PC-9 (cell line): Measurements from ENCODE around the gene NID2. TPM values are rescaled to one million over a fixed set of nuclear protein-coding genes. Genes with fewer than 3 reads are reported as not detected.

Experiments
- BruUV-seq: library from RNA; stranded (reverse); fragments of 400-500 nt; replicated peaks from 2 replicates; lab custom pipeline; 2021; lab: Mats Ljungman, UMichigan
- CTCF ChIA-PET: fragments of 300-600 bp; sonication (Branson Sonifier 250); formaldehyde crosslinking; loops from one replicate; lab custom pipeline; 2022; ENCODE audit warnings: antibody characterized with exemption; lab: Charles Lee
- POLR2A ChIA-PET: fragments of 300-600 bp; sonication (Branson Sonifier 250); formaldehyde crosslinking; loops from one replicate; lab custom pipeline; 2022; ENCODE audit warnings: antibody characterized with exemption; ENCODE audit not compliant: unreplicated experiment; lab: Charles Lee
- DNase-seq, 2 experiments: peaks; one replicate each; pipeline versions ENCODE4 v3.0.0 to v3.0.0-alpha.2; 2015 to 2022; ENCODE audit warnings: mixed read lengths in 1 of 2
- H2AFZ ChIP-seq: fragments of 200-600 bp; sonication (generic); 2 replicates; pipeline ENCODE4 v1.8.1; 2017; ENCODE audit warnings: antibody characterized with exemption
- H3F3A ChIP-seq: fragments of 200-600 bp; sonication (generic); 2 replicates; pipeline ENCODE4 v1.8.1; 2017; ENCODE audit warnings: antibody characterized with exemption, mild to moderate bottlenecking, low read depth; ENCODE audit not compliant: insufficient read depth
- H3K27ac ChIP-seq: fragments of 200-600 bp; sonication (generic); 2 replicates; pipeline ENCODE4 v1.6.1; 2016; ENCODE audit warnings: mixed run types
- H3K27me3 ChIP-seq: fragments of 200-600 bp; sonication (generic); 2 replicates; pipeline ENCODE4 v1.6.1; 2016; ENCODE audit warnings: low read depth, mixed run types; ENCODE audit not compliant: insufficient read depth
- H3K36me3 ChIP-seq: fragments of 200-600 bp; sonication (generic); 2 replicates; pipeline ENCODE4 v1.6.1; 2016; ENCODE audit warnings: low read depth, mixed run types
- H3K4me1 ChIP-seq: fragments of 200-600 bp; sonication (generic); replicated peaks from 2 replicates; pipeline ENCODE4 v1.6.1; 2016; ENCODE audit warnings: mixed run types; ENCODE audit not compliant: insufficient read depth
- H3K4me2 ChIP-seq: fragments of 200-600 bp; sonication (generic); 2 replicates; pipeline ENCODE4 v1.6.1; 2017; ENCODE audit warnings: mixed run types
- H3K4me3 ChIP-seq: fragments of 200-600 bp; sonication (generic); 2 replicates; pipeline ENCODE4 v1.6.1; 2016; ENCODE audit warnings: mixed run types
- H3K79me2 ChIP-seq: fragments of 200-600 bp; sonication (generic); 2 replicates; pipeline ENCODE4 v1.6.1; 2017; ENCODE audit warnings: low read depth, mixed run types
- H3K9me2 ChIP-seq: fragments of 200-600 bp; sonication (generic); 2 replicates; pipeline ENCODE4 v1.8.1; 2017; ENCODE audit warnings: mild to moderate bottlenecking; ENCODE audit not compliant: insufficient read depth
- H3K9me3 ChIP-seq: fragments of 200-600 bp; sonication (generic); 2 replicates; pipeline ENCODE4 v1.8.1; 2016; ENCODE audit warnings: low read depth; ENCODE audit not compliant: insufficient read depth
- H4K20me1 ChIP-seq: fragments of 200-600 bp; sonication (generic); 2 replicates; pipeline ENCODE4 v1.8.1; 2017; ENCODE audit not compliant: insufficient read depth
- EZH2 ChIP-seq: fragments of 200-600 bp; sonication (generic); IDR thresholded peaks from 2 replicates; pipeline ENCODE4 v1.8.0; 2017; ENCODE audit warnings: antibody characterized with exemption, low read depth
- intact Hi-C: fragments of 100-400 bp; cut with micrococcal nuclease; formaldehyde crosslinking; loops from one replicate; pipeline ENCODE4 v1.10.0; 2022; ENCODE audit not compliant: unreplicated experiment
- total RNA-seq: library from RNA; stranded (reverse); gene quantifications from 2 replicates; pipeline ENCODE4 v1.2.3, GENCODE V29; 2021
- TF ChIP-seq, protein P1 (sequence below): fragments of 200-600 bp; sonication (generic); conservative IDR thresholded peaks from 2 replicates; pipeline ENCODE4 v1.6.1; 2017; ENCODE audit warnings: mixed run types, antibody characterized with exemption, mild to moderate bottlenecking, moderate library complexity

The NID2 gene
- total RNA-seq, 1 experiment from 2014 or later: 0.11 TPM

DNA sequence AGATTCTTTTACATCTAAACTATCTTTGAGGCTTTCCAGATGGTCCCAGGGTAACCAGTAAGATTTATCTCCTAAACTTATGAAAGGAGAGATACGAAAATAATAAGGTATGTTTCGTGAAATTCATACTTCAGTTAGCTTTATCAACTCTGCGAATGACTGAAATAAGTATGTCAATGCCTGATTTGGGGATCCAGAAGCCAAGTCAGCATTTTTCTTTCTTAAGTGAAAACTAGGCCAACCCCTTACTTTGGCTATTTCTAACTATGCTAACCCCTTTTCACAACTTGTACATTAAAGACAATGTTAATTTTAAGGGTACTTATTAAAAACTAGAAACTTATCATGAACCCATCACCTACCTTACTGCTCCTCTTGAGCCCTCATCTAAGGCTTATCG is 26.9 kb upstream of the NID2 start:
- ChIA-PET CTCF (no interaction called here), POLR2A (no interaction called here)
- Histone ChIP-seq H3K27me3 (no peaks in the 10 kb centered on the region), H2AFZ (no peak overlapping the region), H3K27ac (no peak overlapping the region), H3K79me2 (no peaks in the 10 kb centered on the region), H3K36me3 (no peaks in the 10 kb centered on the region), H4K20me1 (no peaks in the 10 kb centered on the region), H3K9me3 (no peaks in the 10 kb centered on the region; the same call in 1 of the 2 replicates), H3F3A (no peaks in the 10 kb centered on the region), H3K4me1 (no peaks in the 10 kb centered on the region), H3K4me3 (no peak overlapping the region), H3K4me2 (no peak overlapping the region), H3K9me2 (no peaks in the 10 kb centered on the region)
- no TSS peak for BruUV-seq
- intact Hi-C loops: no loop called here
- TF ChIP-seq, protein P1, sequence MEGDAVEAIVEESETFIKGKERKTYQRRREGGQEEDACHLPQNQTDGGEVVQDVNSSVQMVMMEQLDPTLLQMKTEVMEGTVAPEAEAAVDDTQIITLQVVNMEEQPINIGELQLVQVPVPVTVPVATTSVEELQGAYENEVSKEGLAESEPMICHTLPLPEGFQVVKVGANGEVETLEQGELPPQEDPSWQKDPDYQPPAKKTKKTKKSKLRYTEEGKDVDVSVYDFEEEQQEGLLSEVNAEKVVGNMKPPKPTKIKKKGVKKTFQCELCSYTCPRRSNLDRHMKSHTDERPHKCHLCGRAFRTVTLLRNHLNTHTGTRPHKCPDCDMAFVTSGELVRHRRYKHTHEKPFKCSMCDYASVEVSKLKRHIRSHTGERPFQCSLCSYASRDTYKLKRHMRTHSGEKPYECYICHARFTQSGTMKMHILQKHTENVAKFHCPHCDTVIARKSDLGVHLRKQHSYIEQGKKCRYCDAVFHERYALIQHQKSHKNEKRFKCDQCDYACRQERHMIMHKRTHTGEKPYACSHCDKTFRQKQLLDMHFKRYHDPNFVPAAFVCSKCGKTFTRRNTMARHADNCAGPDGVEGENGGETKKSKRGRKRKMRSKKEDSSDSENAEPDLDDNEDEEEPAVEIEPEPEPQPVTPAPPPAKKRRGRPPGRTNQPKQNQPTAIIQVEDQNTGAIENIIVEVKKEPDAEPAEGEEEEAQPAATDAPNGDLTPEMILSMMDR: no peak
- TF ChIP-seq EZH2: no peak
- DNase-seq: no peak

DNA sequence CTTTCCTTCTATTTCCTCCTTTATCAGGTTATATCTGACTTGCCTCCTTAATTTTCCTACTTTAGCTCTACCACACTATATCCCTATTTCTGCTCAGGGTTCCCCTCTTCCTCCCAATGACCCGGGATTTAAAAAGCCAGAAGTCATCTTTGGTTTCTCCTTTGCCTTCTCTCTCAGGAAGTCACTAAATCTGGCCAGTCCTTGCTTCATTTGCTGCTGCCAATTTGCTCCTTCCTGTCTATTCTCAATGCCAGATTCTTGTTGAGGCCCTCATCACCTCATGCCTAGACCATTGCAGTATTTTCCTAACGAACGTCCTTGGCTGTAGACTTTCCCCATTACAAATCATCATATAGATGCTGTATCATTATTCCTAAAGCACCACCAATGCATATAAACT is 26.5 kb upstream of the NID2 start:
- CTCF ChIA-PET: no interaction called here
- TF ChIP-seq EZH2: no peak
- TF ChIP-seq, protein P1: no peak
- H3K27me3 ChIP-seq: no peaks in the 10 kb centered on the region

DNA sequence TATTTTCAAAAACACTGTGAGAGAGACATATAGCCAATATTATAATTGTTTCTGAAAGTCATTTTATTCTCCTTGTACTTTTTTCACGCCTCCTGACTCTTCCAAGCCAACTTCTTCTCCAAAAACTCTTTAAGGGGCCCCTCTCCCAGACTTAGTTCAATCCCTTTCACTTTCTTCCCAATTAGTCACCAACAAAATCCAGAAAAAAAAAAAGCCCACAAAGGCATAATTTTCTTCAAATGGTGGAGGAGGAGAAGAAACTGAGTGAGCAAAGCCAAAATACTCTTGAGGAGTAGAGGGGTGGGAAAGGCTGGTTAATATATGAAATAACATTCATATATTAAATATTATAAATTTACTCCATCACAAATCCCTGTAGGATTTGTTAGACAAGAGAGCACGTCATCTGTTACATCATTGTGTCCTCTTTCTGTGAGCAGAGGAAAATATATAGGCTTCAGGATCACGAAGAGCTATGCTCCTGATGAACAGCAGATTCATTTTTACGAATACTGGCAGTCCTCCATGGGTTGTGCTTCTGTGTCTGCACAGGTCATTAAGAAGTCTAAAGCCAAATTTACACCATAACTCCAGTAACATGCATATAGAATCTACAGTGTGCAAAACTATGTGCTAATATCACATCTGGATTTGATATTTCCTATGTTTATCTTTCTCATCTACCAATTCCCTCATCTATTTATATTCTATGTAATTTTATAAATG is 25.9 kb upstream of the NID2 start:
- ChIA-PET POLR2A (no interaction called here), CTCF (no interaction called here)
- no peak overlapping the region for H2AFZ ChIP-seq
- TF ChIP-seq, protein P1: no peak
- H3F3A ChIP-seq: no peaks in the 10 kb centered on the region
- no peak overlapping the region for H3K27ac ChIP-seq
- DNase-seq: no peak
- no peaks in the 10 kb centered on the region; the same call in 1 of the 2 replicates for H3K9me3 ChIP-seq
- H3K9me2 ChIP-seq: no peaks in the 10 kb centered on the region
- intact Hi-C loops: no loop called here
- H3K27me3 ChIP-seq: no peaks in the 10 kb centered on the region
- no peak overlapping the region for H3K4me2 ChIP-seq
- no TSS peak for BruUV-seq
- H4K20me1 ChIP-seq: no peaks in the 10 kb centered on the region
- H3K4me1 ChIP-seq: no peaks in the 10 kb centered on the region
- no peaks in the 10 kb centered on the region for H3K36me3 ChIP-seq
- H3K4me3 ChIP-seq: no peak overlapping the region
- no peaks in the 10 kb centered on the region for H3K79me2 ChIP-seq

More for the DNA sequence above, 26.5 kb upstream of the NID2 start:
- Histone ChIP-seq H3K9me3 (no peaks in the 10 kb centered on the region; the same call in 1 of the 2 replicates), H3K9me2 (no peaks in the 10 kb centered on the region), H3K27ac (no peak overlapping the region), H3K4me2 (no peak overlapping the region), H3K4me3 (no peak overlapping the region), H3K36me3 (no peaks in the 10 kb centered on the region), H3K4me1 (no peaks in the 10 kb centered on the region), H2AFZ (no peak overlapping the region), H3F3A (no peaks in the 10 kb centered on the region), H4K20me1 (no peaks in the 10 kb centered on the region), H3K79me2 (no peaks in the 10 kb centered on the region)
- POLR2A ChIA-PET: no interaction called here
- intact Hi-C loops: no loop called here
- no TSS peak for BruUV-seq
- DNase-seq: no peak
